HEK293T (cell line): Measurements from ENCODE around the gene TLX2.

ENCODE experiments used
- ARNT ChIP-seq: fragments of 450-650 bp; IDR thresholded peaks from 2 replicates; pipeline ENCODE4 v1.6.1; 2017; ENCODE audit warnings: mild to moderate bottlenecking
- BHLHE40 ChIP-seq: fragments of 450-650 bp; IDR thresholded peaks from 2 replicates; pipeline ENCODE4 v1.6.1; 2016; ENCODE audit warnings: mild to moderate bottlenecking, moderate library complexity, borderline replicate concordance
- CTBP1 ChIP-seq: fragments of 450-650 bp; IDR thresholded peaks from 2 replicates; pipeline ENCODE4 v1.6.1; 2016; ENCODE audit warnings: borderline replicate concordance
- ELF4 ChIP-seq: fragments of 450-650 bp; IDR thresholded peaks from 2 replicates; pipeline ENCODE4 v1.6.1; 2017; ENCODE audit warnings: antibody characterized with exemption
- FOXA1 ChIP-seq: fragments of 450-650 bp; IDR thresholded peaks from 2 replicates; pipeline ENCODE4 v1.6.1; 2016; ENCODE audit warnings: mild to moderate bottlenecking
- FOXK2 ChIP-seq: fragments of 450-650 bp; IDR thresholded peaks from 2 replicates; pipeline ENCODE4 v1.6.1; 2016; ENCODE audit warnings: mild to moderate bottlenecking
- HDGF ChIP-seq: fragments of 450-650 bp; IDR thresholded peaks from 2 replicates; pipeline ENCODE4 v1.6.1; 2017; ENCODE audit warnings: antibody characterized with exemption, borderline replicate concordance
- L3MBTL2 ChIP-seq: fragments of 450-650 bp; conservative IDR thresholded peaks from 2 replicates; pipeline ENCODE4 v1.6.1; 2016; ENCODE audit warnings: mild to moderate bottlenecking
- LEF1 ChIP-seq: fragments of 450-650 bp; IDR thresholded peaks from 2 replicates; pipeline ENCODE4 v1.6.1; 2017; ENCODE audit warnings: mild to moderate bottlenecking, borderline replicate concordance
- NFRKB ChIP-seq: fragments of 450-650 bp; IDR thresholded peaks from 2 replicates; pipeline ENCODE4 v1.6.1; 2016; ENCODE audit warnings: mild to moderate bottlenecking, moderate library complexity
- SP1 ChIP-seq: fragments of 450-650 bp; IDR thresholded peaks from 2 replicates; pipeline ENCODE4 v1.6.1; 2017
- SUZ12 ChIP-seq: fragments of 450-650 bp; IDR thresholded peaks from 2 replicates; pipeline ENCODE4 v1.6.1; 2016; ENCODE audit warnings: mild to moderate bottlenecking
- TARDBP ChIP-seq: fragments of 450-650 bp; IDR thresholded peaks from 2 replicates; pipeline ENCODE4 v1.6.1; 2016
- ZNF384 ChIP-seq: fragments of 450-650 bp; IDR thresholded peaks from 2 replicates; pipeline ENCODE4 v1.6.1; 2016

DNA sequence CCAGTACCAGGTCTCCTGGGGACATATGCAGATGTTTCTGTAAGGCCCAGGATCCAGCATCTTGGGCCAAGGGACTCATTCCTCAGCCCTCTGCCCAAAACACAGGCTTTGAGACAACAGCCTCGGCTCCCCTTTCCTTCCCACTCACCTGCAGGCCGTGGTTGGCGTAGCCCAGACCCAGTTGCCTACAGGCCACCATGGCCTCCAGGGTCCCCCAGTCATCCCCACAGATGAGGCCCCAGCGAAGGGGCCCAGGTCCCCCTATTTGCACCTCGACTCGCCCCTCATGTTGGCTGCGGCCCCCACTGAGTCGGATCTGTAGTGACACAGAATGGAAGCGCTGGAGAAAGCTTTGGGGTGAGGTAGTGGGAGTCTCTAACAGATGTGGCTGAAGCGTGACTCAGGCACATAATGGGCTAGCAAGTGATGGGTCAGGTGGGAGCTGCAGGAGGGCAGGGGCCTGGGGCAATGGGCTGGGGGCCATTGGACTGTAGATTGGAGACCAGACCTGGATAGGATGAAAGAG, 21.3 kb downstream of the TLX2 start:
- TF ChIP-seq ELF4 (no peak), CTBP1 (no peak), FOXK2 (no peak), LEF1 (no peak), TARDBP (no peak), HDGF (no peak), ZNF384 (no peak), L3MBTL2 (no peak), FOXA1 (no peak), NFRKB (no peak), BHLHE40 (no peak), SP1 (no peak), ARNT (no peak), SUZ12 (no peak)
